CD4-positive, alpha-beta T cell treated with Interleukin-17A for 4 hours (primary cell): ENCODE data around the gene WDR13.
"Not testable (repeated sequence)": the region's sequence is repeated elsewhere in the genome, so short reads cannot be mapped to it uniquely, and the experiment has no call there.

Experiments used
- DNase-seq: peaks from one replicate; pipeline ENCODE4 v3.0.0-alpha.2; 2020; ENCODE audit warnings: mixed read lengths

The WDR13 gene

DNA sequence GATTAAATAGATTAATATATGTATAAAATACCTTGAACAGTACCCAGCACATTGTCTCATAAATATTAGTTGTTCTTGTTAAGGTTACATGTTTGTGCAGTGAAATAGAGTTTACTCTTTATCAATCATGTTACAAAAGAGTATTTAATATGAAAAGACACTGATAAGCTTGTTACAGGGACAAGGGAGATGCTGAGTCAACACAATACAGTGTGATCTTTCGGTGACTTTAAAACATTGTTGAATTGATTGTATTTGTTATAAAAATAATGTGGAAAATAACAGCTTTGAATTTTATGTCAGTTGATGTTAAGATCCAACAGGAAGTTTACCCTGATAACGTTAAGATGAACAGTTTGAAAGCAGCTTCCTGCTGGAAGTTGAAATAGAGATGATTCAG, 1.4 kb upstream of the WDR13 start:
- DNase-seq: no peak

DNA sequence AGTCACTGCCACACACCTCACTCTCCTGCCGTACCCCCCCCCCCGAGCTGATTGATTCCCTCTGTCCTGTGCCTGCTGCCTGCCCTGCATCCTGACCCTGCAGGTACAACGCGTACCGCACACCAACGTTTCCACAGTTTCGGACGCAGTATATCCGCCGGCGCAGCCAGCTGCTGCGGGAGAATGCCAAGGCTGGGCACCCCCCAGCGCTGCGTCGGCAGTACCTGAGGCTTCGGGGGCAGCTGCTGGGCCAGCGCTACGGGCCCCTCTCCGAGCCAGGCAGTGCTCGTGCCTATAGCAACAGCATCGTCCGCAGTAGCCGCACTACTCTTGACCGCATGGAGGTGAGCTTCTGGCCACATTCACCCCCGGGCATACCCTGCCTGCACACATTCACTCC, 1.3 kb downstream of the WDR13 start:
- DNase-seq: no peak

DNA sequence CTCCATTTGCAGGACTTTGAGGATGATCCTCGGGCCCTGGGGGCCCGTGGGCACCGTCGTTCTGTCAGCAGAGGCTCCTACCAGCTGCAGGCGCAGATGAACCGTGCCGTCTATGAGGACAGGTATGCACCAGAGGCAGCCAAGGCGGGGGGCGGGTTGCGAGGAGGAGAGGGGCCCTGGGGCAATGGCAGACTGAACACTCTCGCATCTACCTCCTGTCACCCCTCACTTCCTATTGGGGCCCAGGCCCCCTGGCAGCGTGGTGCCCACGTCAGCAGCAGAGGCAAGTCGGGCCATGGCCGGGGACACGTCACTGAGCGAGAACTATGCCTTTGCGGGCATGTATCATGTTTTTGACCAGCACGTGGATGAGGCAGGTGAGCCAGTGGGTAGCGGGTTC, 2.0 kb downstream of the WDR13 start:
- no peak for DNase-seq

DNA sequence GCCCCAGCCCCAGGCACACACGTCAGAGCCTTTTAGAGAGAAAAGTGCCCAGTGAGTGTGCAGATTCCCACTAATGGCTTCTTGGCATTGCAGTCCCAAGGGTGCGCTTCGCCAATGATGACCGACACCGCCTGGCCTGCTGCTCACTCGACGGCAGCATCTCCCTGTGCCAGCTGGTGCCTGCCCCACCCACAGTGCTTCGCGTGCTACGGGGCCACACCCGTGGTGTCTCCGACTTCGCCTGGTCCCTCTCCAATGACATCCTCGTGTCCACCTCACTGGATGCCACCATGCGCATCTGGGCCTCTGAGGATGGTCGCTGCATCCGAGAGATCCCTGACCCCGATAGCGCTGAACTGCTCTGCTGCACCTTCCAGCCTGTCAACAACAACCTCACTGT, 2.9 kb downstream of the WDR13 start:
- no peak for DNase-seq

DNA sequence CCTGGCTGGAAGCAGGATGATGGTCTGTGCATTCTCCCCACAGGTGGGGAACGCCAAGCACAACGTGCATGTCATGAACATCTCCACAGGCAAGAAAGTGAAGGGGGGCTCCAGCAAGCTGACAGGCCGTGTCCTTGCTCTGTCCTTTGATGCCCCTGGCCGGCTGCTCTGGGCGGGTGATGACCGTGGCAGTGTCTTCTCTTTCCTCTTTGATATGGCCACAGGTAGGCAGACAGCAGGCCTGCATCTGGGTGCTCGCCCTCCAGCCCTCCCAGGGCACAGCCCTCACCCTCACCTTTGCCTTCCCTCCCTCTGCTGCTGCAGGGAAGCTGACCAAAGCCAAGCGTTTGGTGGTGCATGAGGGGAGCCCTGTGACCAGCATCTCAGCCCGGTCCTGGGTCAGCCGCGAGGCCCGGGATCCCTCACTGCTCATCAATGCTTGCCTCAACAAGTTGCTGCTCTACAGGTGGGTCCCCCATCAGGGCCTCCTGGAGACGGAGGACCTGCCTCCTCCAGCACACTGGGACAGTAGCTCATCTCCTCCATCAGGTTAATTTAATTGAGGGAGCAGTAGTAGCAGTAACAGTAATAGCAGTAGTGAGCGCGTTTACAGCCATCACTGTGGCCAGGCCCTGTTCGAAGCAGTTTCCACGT, 4.6 kb downstream of the WDR13 start:
- DNase-seq: no peak

DNA sequence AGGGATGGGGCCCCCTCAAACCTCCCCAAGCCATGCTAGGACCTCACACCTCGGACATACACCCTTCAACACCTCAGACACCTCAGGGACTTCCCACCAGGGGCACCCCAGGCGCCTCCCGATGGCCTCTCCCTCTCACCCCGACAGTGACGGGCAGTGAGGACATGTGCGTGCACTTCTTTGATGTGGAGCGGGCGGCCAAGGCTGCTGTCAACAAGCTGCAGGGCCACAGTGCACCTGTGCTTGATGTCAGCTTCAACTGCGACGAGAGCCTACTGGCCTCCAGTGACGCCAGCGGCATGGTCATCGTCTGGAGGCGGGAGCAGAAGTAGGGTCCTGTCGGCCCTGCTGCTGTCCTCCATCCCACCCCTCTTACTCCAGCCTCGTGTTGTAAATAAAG, 7.4 kb downstream of the WDR13 start:
- no peak for DNase-seq

DNA sequence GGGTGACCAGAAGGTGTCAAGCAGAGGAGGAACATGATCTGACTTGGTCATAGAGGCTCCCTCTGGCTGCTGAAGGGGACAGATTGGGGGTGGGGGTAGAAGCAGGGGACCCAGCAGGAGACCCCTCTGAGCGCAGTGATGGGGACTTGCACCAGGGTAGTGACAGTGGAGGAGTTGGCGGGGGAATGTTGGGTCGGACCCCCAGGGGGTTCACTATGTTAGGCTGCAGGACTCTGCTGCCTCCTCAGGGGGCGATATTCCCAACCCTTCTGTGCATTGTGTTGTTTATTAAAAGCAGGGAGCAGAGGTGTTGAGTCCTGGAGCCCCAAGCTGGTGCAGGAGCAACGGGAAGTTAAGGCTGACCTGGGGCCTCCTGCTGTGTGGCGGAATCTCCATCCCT, 8.8 kb downstream of the WDR13 start:
- no peak for DNase-seq

DNA sequence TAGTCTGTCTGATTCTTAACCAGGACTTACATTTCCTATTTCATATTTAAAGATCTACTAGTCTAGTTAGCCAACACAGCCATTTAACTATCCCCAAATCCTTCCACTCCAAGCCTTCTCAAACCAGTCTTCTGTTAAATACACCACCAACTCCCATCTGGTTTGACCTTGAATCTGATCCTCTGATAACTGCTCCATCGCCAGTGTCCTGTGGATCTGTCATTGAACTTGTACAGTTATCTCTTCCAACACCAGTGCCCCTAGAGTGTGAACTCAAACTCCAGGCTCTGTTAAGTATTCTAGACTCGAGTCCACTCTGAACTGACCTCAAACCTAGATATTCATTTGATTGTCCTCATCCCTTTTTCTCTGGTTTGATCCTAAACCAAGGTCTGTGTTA, 14.4 kb downstream of the WDR13 start:
- DNase-seq: no peak

DNA sequence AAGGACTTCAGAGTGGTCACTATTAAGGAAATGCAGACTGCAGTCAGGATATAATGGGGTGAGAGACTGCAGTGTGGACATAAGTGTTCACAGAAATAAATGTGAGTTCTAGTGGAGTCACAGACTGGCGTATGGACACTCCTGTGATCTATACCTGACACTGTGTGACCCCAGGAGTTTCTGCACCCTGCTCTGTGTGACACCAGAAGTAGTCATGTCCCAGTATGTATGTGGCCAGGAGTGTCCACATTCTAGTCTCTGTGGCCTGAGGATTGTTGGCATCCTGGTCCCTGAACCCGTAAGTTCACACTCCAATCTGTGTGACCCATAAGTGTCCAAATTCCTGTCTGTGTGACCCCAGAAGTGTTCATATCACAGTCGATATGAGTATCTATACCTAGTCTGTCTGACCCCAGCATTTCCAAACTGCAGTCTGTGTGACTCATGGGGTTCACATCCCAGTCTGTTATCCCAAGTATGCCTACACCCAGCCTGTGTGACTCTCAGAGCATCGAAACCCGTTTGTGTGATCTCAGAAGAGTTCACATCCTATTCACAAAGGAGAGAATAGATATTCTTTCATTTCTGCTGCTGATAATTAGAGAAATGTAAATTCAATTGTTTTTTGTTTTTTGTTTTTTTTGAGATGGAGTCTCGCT, 16.3 kb downstream of the WDR13 start:
- DNase-seq: no peak

DNA sequence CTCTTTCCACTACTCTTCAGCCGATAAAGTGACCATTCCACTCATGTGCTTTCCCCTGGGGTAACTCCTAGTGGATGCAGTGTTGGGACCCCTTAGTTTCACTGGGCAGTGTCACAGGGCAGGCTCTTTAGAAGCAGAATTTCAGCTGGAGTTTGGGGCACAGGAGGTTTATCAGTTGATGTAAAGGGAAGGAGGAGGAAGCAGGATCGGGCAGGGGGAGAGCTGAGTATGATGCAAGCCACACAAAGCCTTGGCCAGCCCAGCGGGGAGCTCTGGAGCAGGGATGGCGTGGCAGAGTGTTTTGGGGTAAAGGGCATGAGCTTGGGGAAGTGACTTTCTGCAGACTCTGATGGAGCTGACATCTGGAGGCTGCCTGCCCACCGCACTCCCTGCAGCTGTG, 19.3 kb downstream of the WDR13 start:
- DNase-seq: no peak

DNA sequence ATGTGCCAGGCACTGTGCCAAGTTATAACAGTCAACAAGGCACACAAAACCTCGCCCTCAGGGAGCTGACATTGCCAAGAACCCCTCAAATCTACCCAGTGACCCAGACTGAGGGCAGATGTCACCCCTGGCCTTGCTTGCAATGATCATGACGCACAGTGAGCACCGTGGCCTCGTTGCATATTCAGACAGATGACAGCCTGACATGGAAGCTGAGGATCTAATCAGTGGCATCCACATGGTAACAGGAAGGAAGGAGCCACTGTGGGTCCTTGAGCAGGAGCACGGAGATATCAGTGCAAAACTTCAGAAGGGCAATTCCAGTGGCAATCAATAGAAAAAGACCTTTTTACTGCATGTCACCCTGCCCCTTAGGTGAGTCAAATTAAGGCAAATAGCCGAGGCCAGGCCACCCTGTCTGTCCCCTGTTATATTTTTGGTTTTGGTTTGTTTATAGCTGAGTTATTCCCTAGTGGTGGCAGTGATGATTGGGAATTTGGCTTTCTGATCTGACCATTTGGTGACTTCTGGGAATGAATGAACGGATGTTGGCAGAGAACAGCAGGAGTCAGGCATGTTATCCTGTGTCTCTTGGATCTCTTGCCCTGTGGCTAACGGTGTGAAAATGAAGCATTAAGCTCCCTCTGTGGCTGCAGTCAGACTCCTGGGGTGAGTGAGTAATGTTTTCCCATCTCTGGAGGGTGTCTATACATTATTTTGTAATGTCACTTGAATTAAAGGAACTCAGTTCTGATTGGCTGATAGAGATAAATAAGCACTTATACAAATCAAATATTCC, 20.4 kb downstream of the WDR13 start:
- DNase-seq: no peak

DNA sequence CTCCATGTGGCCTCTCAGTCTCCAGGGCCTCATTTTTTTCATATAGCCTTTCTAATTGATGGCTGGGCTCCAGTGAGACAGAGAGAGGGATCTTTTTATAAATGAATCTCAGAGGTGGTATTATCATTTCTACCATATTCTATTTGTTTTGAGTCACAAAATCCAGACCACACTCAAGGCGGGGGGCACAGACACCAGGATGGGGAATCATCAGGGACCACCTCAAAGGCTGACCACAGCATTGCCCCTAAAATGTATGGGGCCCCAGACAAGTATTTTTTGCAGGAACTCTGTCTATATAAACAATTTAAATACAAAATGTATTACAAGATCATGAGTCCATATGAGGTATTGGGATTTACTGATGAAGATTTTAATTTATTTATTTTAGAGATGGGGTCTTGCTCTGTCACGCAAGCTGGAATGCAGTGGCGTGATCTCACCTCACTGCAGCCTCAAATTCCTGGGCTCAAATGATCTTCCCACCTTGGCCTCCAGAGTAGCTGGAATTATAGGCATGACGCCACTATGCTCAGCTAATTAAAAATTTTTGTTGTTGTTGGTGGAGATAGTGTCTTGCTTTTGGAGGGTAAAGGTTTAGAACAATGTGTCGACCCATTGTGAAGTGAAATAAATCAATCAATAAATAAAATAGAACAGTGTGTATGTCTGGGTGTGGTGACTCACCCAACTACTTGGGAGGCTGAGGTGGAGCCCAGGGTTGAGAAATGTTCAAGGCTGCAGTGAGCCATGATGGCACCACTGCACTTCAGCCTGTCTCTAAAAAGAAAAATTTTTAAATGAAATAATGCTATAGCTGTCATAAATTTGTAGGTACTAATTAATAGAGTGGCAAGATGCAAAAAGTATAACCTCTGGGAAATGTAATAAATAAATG, 29.4 kb downstream of the WDR13 start:
- DNase-seq: no peak

DNA sequence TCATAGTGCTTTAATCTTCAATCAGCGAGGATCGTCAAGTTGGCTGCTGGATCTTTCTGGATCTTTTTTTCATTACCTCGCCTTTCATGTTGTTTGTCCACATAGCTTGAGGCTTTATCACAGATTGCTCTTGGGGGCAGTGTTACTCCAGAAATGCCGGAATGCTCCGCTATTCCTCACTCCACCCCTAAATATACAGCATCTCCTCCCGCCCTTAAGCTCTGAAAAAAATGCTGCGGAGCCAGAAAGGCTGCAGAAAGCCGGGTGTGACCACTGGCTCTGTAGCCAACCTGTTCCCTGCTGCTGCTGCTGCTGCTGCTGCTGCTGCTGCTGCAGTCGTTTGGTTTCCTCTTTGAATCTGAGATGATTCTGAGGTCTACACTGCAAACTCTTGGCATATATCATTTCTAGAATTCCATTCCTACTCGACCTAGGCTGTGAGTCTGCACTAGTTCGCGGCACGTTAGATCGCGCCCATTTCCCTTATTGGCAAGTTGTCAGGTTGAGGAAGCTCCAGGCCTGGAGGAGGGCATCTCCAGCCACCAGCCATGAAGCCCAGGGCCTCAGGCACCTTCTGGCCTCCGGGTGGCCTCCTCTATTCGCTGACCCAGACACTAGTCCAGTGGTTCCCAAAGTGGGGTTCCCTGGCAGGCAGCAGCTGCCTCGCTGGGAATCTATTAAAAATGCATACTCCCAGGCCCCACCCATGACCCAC, 34.2 kb downstream of the WDR13 start:
- DNase-seq: peak; percentile 74

DNA sequence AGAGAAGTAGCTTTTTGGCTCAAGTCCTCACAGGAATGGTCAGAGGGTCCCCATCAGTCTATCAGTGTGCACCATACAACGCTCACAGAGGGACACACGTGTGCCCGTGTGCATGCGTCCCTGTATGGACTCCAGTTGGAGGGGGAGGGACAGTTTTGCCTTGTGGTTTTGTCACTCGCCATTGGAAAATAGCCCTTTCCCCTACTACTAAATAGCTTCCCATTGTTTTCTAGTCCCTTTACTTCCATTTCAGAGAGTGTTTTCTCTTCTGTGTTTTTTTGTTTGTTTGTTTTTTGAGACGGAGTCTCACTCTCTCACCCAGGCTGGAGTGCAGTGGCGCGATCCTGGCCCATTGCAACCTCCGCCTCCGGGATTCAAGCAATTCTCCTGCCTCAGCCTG, 34.9 kb downstream of the WDR13 start:
- no peak for DNase-seq

DNA sequence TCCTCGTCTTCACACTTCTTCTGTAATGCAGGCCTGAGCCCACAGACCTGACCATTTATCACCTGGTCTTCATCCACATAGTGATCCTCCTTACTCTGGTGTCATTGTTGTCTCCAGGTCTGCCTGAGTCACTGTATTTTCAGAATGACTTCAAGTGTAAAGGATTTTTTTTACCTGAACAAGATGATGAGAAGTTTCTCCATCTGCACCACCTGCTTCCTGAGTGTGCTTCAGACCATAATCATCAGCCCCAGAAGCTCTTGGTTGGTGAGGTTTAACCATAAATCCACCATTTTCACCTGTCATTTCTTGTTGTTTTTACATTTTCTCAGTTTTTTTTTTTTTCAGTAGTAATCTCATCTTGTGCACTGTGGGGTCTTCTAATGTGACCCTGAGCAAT, 39.0 kb downstream of the WDR13 start:
- no peak for DNase-seq

DNA sequence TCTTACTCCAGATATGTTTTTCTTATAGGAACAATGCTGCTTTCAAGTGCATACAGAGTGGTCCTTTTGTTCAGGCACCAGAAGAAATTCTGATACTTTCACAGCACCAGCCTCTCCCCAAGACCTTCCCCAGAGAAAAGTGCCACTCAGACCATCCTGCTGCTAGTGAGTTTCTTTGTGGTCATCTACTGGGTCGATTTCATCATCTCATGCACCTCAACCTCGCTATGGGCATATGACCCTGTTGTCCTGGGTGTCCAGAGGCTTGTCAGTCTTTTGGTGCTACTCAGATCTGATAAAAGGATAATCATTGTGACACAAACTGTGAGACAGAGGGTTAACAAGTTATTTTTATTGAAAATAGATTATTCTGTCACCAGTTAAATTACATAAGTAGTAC, 39.5 kb downstream of the WDR13 start:
- no peak for DNase-seq

DNA sequence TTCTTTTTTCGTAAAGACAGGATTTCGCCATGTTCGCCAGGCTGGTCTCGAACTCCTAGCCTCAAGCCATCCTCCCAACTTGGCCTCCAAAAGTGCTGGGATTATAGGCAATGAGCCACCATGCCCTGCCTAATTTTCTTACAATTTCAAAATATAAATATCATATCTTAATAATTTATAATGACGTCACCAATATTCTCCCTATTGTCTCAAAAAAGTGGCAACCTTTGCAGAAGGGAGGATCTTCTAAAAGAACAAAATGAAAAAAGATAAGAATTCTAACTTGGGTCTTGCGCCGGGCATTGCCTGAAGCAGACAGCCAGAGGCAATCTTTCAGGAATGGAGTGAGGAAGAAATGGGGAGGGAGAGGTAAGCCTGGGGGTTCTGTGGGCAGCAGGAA, 48.4 kb downstream of the WDR13 start:
- no peak for DNase-seq

DNA sequence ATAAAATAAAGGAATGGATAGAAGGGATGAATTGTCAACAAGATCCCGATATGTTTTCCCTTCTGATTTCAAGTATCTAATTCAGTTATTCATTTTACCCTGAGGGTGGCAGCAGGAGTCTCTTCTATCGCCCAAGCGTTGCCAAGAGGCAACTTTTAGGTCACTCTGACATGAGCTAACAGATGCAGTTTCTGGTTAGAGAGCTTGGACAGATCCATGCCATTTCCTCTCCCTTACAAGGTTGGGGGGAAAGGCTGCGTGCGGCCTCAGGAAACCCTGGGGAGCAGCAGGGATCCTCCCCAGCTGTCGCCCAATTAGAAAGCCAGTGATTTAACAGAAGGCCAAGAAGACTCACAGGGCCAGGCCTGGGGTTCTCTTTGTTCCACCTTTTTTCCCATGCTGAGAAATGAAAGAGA, 51.1 kb downstream of the WDR13 start:
- peak; percentile 49 for DNase-seq

DNA sequence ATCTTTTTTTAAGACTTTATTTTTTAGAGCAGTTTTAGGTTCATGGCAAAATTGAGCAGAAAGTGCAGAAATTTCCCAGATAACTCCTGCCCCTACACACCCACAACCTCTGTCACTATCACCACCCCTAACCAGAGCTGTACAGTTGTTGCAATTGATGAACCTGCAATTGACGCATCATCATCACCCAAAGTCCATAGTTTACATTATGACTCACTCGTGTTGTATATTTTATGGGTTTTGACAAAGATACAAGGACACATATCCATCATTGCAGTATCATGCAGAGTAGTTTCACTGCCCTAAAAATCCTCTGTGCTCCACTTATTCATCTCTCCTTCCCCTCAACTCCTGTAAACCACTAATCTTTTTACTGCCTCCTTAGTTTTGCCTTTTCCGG, 51.8 kb downstream of the WDR13 start:
- no peak for DNase-seq

DNA sequence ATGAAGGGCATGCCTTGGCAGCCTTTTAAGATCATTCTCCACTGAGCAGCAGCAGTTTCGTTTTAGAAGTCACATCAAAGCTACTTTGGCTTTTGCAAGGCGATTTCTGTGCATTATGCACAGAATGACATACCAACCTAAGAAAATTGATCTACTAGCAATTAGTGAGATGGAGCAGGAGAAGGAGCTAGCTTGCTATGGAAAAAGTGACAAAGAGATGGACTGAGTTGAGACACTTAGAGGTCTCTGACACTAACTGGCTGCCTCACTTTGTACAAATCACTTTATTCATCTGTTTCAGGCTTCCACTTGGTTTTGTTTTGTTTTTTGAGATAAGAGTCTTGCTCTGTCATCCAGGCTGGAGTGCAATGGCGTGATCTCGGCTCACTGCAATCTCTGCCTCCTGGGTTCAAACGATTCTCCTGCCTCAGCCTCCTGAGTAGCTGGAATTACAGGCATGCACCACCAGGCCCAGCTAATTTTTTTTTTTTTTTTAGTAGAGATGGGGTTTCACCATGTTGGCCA, 54.8 kb downstream of the WDR13 start:
- not testable (repeated sequence) for DNase-seq

DNA sequence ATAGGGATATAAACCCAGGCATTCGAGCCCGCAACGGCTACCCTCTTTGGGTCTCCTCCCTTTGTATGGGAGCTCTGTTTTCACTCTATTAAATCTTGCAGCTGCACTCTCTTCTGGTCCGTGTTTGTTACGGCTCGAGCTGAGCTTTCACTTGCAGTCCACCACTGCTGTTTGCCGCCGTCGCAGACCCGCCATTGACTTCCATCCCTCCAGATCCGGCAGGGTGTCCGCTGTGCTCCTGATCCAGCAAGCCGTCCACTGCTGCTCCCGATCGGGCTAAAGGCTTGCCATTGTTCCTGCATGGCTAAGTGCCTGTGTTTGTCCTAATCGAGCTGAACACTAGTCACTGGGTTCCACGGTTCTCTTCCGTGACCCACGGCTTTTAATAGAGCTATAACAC, 57.5 kb downstream of the WDR13 start:
- not testable (repeated sequence) for DNase-seq
